Eye (tissue), 1 donor: ENCODE data around the gene ZNF268.

Source experiments
- DNase-seq: peaks from one replicate; pipeline ENCODE4 v3.0.0-alpha.2; 2015

The ZNF268 gene

GRCh38 chr12:133181238-133181959 lies at the start of gene ZNF268:
ZNF268 (plus strand) TSS chr12:133181495; CDS start chr12:133181998, 503 bp downstream.
- peak; percentile 99 for DNase-seq

DNA sequence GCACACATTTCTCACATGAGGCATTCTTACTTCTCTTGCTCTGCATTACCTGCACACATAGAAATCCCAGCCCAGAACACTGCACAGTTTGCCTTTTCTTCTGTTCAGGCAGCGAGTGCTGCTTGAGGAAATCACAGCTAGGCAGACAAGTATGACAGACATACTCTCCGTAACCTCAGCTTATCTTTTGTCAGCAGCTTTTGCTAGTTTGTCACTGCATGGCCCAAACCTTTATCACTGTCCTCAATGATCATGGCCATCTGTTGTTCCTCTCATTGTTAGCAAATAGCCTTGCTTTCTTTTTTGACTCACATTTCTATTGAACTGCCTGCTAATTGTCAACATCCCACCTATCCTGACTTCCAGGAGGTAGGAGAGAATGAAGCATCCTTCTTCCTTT lies 45.5 kb upstream of the ZNF268 start:
- no peak for DNase-seq

- DNase-seq = no peak
Observed at GRCh38 chr12:133145981-133146380, 35.3 kb upstream of the ZNF268 start.

DNA sequence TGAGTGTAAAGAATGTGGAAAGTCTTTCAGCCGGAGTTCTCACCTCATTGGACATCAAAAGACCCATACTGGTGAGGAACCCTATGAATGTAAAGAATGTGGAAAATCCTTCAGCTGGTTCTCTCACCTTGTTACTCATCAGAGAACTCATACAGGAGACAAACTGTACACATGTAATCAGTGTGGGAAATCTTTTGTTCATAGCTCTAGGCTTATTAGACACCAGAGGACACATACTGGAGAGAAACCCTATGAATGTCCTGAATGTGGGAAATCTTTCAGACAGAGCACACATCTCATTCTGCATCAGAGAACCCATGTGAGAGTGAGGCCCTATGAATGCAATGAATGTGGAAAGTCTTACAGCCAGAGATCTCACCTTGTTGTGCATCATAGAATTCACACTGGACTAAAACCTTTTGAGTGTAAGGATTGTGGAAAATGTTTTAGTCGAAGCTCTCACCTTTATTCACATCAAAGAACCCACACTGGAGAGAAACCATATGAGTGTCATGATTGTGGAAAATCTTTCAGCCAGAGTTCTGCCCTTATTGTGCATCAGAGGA lies 25.1 kb upstream of the ZNF268 start:
- DNase-seq = no peak

DNA sequence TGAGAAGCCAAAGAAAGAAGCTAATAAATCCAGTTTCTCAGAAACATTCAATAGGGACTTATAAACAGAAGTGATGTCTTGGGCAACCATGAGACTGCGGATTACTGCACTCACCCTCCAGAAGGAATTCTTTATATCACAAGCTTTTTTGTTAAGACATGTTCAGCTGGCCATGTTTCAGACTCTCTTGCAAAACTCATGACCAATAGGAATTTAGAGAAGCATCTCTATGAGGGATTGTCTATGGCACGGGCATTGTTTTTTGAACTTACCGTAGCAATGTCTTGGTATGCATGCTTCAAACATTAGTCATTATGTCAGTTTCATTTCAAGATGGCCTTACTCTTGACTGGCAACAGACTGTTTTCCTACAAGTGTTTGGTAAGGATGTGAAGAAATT lies 15.5 kb upstream of the ZNF268 start:
- no peak for DNase-seq

DNA sequence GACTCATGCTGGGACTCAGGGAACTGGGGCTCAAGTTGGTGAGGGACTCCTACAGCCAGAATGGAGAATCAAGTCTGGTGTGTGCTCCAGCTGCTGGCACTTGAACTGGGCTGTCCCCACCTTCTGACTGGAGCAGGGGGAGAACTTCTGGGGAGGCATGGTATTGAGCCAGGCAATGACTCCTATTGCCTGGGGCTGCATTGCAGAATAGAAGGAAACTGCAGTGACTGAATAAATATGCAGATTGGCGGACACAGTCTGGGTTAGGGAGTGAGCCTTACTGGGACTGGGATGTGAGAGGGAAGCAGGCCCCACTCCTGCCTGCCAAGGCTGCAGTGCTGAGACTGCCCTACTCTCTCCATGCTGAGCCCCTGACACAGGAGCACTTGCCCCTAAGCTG lies 8.8 kb upstream of the ZNF268 start:
- DNase-seq = no peak

- DNase-seq = no peak
Observed at GRCh38 chr12:133174901-133175300, 6.4 kb upstream of the ZNF268 start.

DNA sequence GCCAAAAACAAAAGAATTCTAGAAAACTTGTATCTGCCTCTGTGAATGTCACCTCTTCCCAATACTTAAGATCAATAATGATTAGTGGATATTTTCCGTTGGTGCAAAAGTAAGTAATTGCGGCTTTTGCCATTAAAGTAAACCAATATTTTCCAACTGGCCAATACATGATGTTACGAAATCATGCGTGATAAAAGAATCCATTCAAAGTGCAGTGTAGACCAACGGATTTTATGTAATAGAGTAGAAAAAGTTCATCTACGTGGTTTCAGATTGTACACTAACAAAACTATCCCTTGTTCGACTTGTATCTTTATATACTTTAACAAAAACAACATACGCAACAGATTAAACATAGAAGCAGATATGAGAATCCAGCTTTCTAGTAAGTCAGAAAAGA lies 626 bp upstream of the ZNF268 start:
- DNase-seq = no peak

GRCh38 chr12:133190176-133190575 lies 8.9 kb downstream of the ZNF268 start:
- no peak for DNase-seq

- DNase-seq = no peak
Observed at GRCh38 chr12:133192847-133193246, 11.6 kb downstream of the ZNF268 start.

DNA sequence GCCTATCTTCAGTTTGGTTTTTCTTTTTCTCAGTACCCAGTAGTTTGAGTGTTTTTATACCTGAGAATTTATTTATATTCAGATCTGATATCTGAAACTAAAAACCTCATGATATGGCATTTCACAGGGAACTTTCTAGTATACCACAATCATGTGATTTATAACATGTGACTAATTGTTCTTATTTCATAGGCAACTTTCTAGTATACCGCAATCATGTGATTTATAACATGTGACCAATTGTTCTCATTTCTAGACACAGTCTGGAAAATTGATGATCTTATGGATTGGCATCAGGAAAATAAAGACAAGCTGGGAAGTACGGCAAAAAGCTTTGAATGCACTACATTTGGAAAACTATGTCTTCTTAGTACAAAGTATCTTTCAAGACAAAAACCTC lies 20.6 kb downstream of the ZNF268 start:
- DNase-seq = no peak

GRCh38 chr12:133202493-133203343 lies 21.4 kb downstream of the ZNF268 start:
- no peak for DNase-seq

DNA sequence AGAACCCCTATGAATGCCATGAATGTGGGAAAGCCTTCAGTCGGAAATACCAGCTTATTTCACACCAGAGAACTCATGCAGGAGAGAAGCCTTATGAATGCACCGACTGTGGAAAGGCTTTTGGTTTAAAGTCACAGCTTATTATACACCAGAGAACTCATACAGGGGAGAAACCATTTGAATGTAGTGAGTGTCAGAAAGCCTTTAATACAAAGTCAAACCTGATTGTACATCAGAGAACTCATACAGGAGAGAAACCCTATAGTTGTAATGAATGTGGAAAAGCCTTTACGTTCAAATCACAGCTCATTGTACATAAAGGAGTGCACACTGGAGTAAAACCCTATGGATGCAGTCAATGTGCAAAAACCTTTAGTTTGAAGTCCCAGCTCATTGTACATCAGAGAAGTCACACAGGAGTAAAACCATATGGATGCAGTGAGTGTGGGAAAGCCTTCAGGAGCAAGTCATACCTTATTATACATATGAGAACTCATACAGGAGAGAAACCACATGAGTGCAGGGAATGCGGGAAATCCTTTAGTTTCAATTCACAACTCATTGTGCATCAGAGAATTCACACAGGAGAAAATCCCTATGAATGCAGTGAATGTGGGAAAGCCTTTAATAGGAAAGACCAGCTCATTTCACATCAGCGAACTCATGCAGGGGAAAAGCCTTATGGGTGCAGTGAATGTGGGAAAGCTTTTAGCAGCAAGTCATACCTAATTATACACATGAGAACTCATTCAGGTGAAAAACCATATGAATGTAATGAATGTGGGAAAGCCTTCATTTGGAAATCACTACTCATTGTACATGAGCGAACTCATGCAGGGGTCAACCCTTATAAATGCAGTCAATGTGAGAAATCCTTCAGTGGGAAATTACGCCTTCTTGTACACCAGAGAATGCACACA lies 22.3 kb downstream of the ZNF268 start:
- no peak for DNase-seq

GRCh38 chr12:133204264-133204603 lies 22.9 kb downstream of the ZNF268 start:
- DNase-seq = no peak

DNA sequence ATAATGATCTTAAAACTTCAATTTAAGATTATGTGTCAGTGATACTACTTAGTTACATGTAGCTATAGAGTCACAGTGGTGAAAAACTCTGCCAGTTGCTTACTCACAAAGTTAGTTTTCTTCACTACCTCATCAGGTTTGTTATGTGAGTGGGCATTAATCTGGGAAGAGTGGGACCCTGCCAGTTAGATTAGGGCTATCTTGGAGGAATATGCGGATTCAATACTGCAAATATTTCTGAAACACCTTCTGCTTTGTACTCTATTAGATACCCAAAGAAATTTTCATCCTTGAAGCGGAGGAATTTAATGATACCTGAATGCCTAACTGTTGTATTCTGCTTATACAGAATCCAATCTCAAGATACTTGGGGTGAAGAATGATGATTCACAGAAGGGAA lies 25.1 kb downstream of the ZNF268 start:
- no peak for DNase-seq

GRCh38 chr12:133215724-133216123 lies 34.4 kb downstream of the ZNF268 start:
- DNase-seq = no peak

DNA sequence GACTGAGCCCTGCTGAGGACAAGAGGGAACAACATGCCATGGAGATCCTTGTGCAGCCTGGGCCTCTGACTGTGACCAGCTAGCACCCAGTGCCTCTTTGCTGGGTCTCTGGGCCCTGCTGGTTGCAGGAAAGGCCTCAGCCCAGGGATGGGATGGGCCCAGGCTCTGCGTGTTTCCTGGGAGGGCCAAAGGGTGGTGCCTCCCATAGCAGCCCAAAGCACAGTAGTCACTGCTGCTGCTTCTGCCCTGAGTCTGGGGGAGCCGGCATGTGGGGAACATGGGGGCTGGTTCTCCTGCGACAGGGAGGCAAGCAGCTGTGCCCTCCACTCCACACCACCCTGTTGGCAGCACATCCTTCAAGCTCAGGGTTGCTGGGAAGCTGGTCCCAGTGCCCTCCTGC lies 35.9 kb downstream of the ZNF268 start:
- no peak for DNase-seq

GRCh38 chr12:133220521-133220920 lies 39.2 kb downstream of the ZNF268 start:
- DNase-seq = no peak

GRCh38 chr12:133221241-133221640 lies 39.9 kb downstream of the ZNF268 start:
- no peak for DNase-seq

GRCh38 chr12:133222211-133222610 lies 40.9 kb downstream of the ZNF268 start:
- no peak for DNase-seq

- no peak for DNase-seq
Observed at GRCh38 chr12:133225527-133225926, 44.2 kb downstream of the ZNF268 start.

GRCh38 chr12:133226690-133227089 lies 45.4 kb downstream of the ZNF268 start:
- DNase-seq = no peak

DNA sequence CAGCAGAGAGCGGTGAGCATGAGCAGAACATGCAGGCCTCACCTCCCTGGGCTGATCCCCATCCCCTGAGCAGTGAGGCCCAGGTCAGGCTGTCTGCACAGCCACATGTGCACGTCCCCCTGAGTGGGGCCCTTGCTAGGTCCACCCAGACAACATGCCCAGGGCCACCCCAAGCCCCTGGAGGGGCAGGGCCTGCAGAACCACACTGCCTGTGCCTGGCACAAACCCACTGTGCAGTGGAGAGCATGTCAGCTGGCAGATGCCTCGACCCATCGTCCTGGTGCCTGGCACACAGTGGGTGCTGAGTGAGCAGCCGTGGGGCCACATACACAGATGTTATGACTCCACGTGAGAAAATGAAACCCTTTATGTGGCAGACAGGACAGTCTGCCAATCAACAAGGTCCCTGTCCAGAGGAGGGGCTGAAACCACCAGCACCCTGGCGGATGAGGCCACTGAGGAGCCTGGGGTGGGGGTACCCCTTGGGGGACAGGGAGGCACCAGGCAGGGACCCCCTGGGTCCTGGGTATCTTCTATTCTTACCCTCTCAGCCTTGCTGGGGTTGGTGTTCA lies 46.1 kb downstream of the ZNF268 start:
- no peak for DNase-seq
